CD14-positive monocyte (primary cell): Measurements from ENCODE around the gene ZNF79. TPM values are rescaled to one million over a fixed set of nuclear protein-coding genes. Genes with fewer than 3 reads are reported as not detected.

ENCODE experiments used
- DNase-seq, 3 donors: peaks; one replicate each; pipeline ENCODE4 v3.0.0-alpha.2; 2011 to 2022
- H2AFZ ChIP-seq: 2 replicates; pipeline ENCODE4 v1.6.0; 2012; ENCODE audit warnings: mild to moderate bottlenecking, low read depth, low read length, inconsistent platforms; ENCODE audit not compliant: insufficient read depth, poor library complexity, severe bottlenecking
- H3K27ac ChIP-seq, 2 donors: 1 replicate in 1 of 2; 2 replicates in 1 of 2; pipeline ENCODE4 v1.5.1; 2012 to 2013; ENCODE audit warnings: low read length in 2 of 2, control low read depth in 1 of 2, inconsistent platforms in 1 of 2, low read depth in 1 of 2, mild to moderate bottlenecking in 1 of 2
- H3K27me3 ChIP-seq, 2 donors: one replicate each; pipeline versions ENCODE4 v1.6.0 to v1.6.1; 2011 to 2013; ENCODE audit warnings: low read length in 2 of 2; ENCODE audit not compliant: control insufficient read depth in 2 of 2, insufficient read depth in 2 of 2
- H3K36me3 ChIP-seq, 2 donors: replicated peaks in 1 of 2; 1 replicate in 1 of 2; 2 replicates in 1 of 2; pipeline versions ENCODE4 v1.5.1 to v1.6.1; 2012 to 2013; ENCODE audit warnings: low read length in 2 of 2, control low read depth in 1 of 2, inconsistent platforms in 1 of 2, mild to moderate bottlenecking in 1 of 2; ENCODE audit not compliant: insufficient read depth in 2 of 2, control insufficient read depth in 1 of 2
- H3K4me1 ChIP-seq, 2 donors: 1 replicate in 1 of 2; 2 replicates in 1 of 2; pipeline versions ENCODE4 v1.5.1 to v1.6.1; 2012 to 2013; ENCODE audit warnings: low read length in 2 of 2, control low read depth in 1 of 2, inconsistent platforms in 1 of 2, mild to moderate bottlenecking in 1 of 2, moderate library complexity in 1 of 2; ENCODE audit not compliant: insufficient read depth in 2 of 2, control insufficient read depth in 1 of 2
- H3K4me2 ChIP-seq: replicated peaks from 2 replicates; pipeline ENCODE3; 2012; ENCODE audit warnings: low read length, moderate library complexity, mild to moderate bottlenecking; ENCODE audit not compliant: poor library complexity, severe bottlenecking; ENCODE audit errors: extremely low read depth
- H3K4me3 ChIP-seq, 3 experiments: fragments of 200-600 bp in 1 of 3; sonication (generic) in 1 of 3; replicated peaks in 1 of 3; 1 replicate in 2 of 3; 2 replicates in 1 of 3; pipeline ENCODE4 v1.5.1; 2011 to 2013; ENCODE audit warnings: low read length in 3 of 3, mild to moderate bottlenecking in 3 of 3, control low read depth in 2 of 3, low read depth in 2 of 3, inconsistent platforms in 1 of 3, moderate library complexity in 1 of 3
- H3K79me2 ChIP-seq: 2 replicates; pipeline ENCODE4 v1.6.0; 2012; ENCODE audit warnings: mild to moderate bottlenecking, control low read depth, inconsistent platforms, low read length, moderate library complexity; ENCODE audit not compliant: insufficient read depth
- H3K9ac ChIP-seq: 2 replicates; pipeline ENCODE4 v1.6.0; 2017; ENCODE audit warnings: low read length, mild to moderate bottlenecking; ENCODE audit not compliant: insufficient read depth, poor library complexity, severe bottlenecking
- H3K9me3 ChIP-seq, 2 donors: replicated peaks in 1 of 2; 1 replicate in 1 of 2; 2 replicates in 1 of 2; pipeline versions ENCODE4 v1.5.1 to v1.6.1; 2012 to 2013; ENCODE audit warnings: low read length in 2 of 2, control low read depth in 1 of 2; ENCODE audit not compliant: control insufficient read depth in 1 of 2, insufficient read depth in 1 of 2
- H4K20me1 ChIP-seq: 2 replicates; pipeline ENCODE4 v1.6.0; 2012; ENCODE audit warnings: mild to moderate bottlenecking, low read length, control low read depth, moderate library complexity; ENCODE audit not compliant: insufficient read depth
- H3K27ac Mint-ChIP-seq, 7 donors: one replicate each; pipeline ENCODE4 v1.8.0; 2020; ENCODE audit warnings: mild to moderate bottlenecking in 7 of 7, mixed read lengths in 7 of 7, moderate library complexity in 6 of 7, inconsistent platforms in 2 of 7
- H3K27me3 Mint-ChIP-seq, 3 donors: one replicate each; pipeline ENCODE4 v1.8.0; 2021 to 2022; ENCODE audit warnings: low read depth in 3 of 3, mild to moderate bottlenecking in 3 of 3, mixed read lengths in 3 of 3, moderate library complexity in 3 of 3, inconsistent platforms in 1 of 3
- H3K36me3 Mint-ChIP-seq, 2 donors: one replicate each; pipeline ENCODE4 v1.8.0; 2020; ENCODE audit warnings: mixed read lengths in 2 of 2, inconsistent platforms in 1 of 2, mild to moderate bottlenecking in 1 of 2
- H3K4me1 Mint-ChIP-seq: one replicate; pipeline ENCODE4 v1.8.0; 2020; ENCODE audit warnings: mild to moderate bottlenecking, mixed read lengths
- H3K4me3 Mint-ChIP-seq, 2 donors: one replicate each; pipeline ENCODE4 v1.8.0; 2020; ENCODE audit warnings: mild to moderate bottlenecking in 2 of 2, mixed read lengths in 2 of 2, moderate library complexity in 1 of 2
- H3K9me3 Mint-ChIP-seq, 7 donors: one replicate each; pipeline ENCODE4 v1.8.0; 2020 to 2022; ENCODE audit warnings: mixed read lengths in 7 of 7, mild to moderate bottlenecking in 6 of 7, moderate library complexity in 6 of 7, inconsistent platforms in 2 of 7
- WGBS: methylation state at CpG from one replicate; pipeline ENCODE4 v1.1.5; 2013; ENCODE audit warnings: missing lambda C conversion rate; ENCODE audit not compliant: insufficient coverage; 5-methylcytosine and 5-hydroxymethylcytosine counted together
- intact Hi-C, 2 donors: fragments of 100-400 bp; cut with micrococcal nuclease; formaldehyde crosslinking; loops; one replicate each; pipeline versions ENCODE4 v1.15.0 to v1.15.1; 2023
- polyA plus RNA-seq, 3 donors: library from polyadenylated mRNA; depleted of rRNA in 1 of 3; unstranded in 2 of 3; stranded (reverse) in 1 of 3; fragments of 300-500 nt in 2 of 3; fragments of >200 nt in 1 of 3; fragmentation: Illumina TruSeq in 2 of 3; gene quantifications; 1 replicate in 2 of 3; 2 replicates in 1 of 3; pipeline ENCODE4 v1.2.3, GENCODE V29; 2012 to 2021
- TF ChIP-seq, protein P1 (sequence below): fragments of 200-600 bp; IDR thresholded peaks from one replicate; pipeline ENCODE4 v1.8.0; 2022; ENCODE audit warnings: antibody characterized with exemption, mild to moderate bottlenecking

ZNF79 gene
- polyA plus RNA-seq, 3 donors = 1.4 to 3.3 (median 2.0) TPM

DNA sequence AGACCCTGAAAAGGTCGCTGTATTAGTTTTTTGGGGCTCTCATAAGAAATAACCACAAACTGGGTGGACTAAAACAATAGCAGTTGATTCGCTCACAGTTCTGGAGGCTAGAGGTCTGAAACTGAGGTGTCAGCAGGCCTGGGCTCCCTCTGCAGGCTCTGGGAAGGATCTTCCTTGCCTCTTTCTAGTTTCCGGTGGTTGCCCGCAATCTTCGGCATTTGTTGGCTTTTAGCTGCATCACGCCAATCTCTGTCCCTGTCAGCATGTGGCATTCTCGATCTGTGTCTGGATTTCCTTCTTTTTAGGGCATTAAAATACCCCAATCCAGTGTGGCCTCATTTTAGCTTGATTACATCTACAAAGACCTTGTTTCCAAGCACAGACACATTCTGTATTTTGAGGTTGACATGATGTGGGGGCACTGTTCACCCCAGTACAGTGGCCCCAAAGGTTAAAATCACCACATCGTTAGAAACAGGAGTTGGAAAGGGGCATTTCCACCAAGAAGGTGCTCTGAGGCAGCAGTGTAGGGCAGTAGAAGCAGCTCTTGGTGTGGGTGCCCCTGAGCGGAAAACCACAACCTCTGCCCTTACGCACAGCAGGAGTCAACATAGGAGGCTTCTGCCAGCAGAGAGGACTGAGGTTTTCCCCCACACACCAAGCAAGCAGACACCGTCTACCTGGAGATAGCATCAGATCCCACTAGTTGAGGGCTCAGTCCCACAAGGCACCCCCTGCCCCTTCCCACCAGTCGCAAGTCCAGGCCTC is 13.5 kb downstream of the ZNF79 start:
- Histone ChIP-seq H3K4me3 (no peak overlapping the region), H3K9me3 (no peaks in the 10 kb centered on the region), H3K27ac (no peak overlapping the region), H3K79me2 (no peaks in the 10 kb centered on the region), H3K27me3 (no peaks in the 10 kb centered on the region), H3K4me1 (no peaks in the 10 kb centered on the region), H3K36me3 (peaks cover 81 to 94% of the 10 kb centered on the region in 2 donors), H3K9ac (no peak overlapping the region), H3K4me2 (no peak overlapping the region), H2AFZ (no peak overlapping the region), H4K20me1 (no peaks in the 10 kb centered on the region)
- no peak overlapping the region for H3K27ac Mint-ChIP-seq
- no peak for DNase-seq
- TF ChIP-seq, protein P1, sequence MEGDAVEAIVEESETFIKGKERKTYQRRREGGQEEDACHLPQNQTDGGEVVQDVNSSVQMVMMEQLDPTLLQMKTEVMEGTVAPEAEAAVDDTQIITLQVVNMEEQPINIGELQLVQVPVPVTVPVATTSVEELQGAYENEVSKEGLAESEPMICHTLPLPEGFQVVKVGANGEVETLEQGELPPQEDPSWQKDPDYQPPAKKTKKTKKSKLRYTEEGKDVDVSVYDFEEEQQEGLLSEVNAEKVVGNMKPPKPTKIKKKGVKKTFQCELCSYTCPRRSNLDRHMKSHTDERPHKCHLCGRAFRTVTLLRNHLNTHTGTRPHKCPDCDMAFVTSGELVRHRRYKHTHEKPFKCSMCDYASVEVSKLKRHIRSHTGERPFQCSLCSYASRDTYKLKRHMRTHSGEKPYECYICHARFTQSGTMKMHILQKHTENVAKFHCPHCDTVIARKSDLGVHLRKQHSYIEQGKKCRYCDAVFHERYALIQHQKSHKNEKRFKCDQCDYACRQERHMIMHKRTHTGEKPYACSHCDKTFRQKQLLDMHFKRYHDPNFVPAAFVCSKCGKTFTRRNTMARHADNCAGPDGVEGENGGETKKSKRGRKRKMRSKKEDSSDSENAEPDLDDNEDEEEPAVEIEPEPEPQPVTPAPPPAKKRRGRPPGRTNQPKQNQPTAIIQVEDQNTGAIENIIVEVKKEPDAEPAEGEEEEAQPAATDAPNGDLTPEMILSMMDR = no peak
- WGBS = 68% methylated on average over 8 of the region's 12 CpGs
- peaks cover 0 to 5% (median 0%) of the 10 kb centered on the region in 3 donors for H3K27me3 Mint-ChIP-seq
- intact Hi-C loops = no loop called here
- H3K36me3 Mint-ChIP-seq = peaks cover 85 to 100% of the 10 kb centered on the region in 2 donors
- H3K9me3 Mint-ChIP-seq = no peaks in the 10 kb centered on the region
- H3K4me1 Mint-ChIP-seq = no peaks in the 10 kb centered on the region
- no peak overlapping the region for H3K4me3 Mint-ChIP-seq

DNA sequence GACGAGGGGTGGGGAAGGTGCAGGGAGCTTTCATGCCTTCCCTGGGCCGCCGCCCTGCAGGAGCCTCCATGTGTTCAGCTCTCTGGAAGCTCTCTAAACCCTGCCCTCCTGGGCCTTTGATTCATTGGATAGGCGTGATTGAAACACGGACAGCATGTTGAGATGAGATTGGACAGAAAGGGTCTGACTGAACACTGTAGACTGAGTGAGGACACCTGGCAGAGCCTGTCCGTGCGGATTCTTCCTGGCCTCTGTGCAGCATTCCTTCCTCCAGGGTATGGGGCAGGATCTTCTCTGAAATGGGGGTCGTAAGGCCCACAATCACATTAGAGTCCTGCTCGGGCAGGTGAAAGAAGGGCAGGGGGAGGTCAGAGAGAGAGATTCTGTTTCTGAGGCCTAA is 14.2 kb downstream of the ZNF79 start:
- Histone ChIP-seq H3K27ac (no peak overlapping the region), H3K4me1 (no peaks in the 10 kb centered on the region), H3K79me2 (no peaks in the 10 kb centered on the region), H2AFZ (no peak overlapping the region), H3K4me2 (no peak overlapping the region), H3K4me3 (no peak overlapping the region), H3K9me3 (no peaks in the 10 kb centered on the region), H3K9ac (no peak overlapping the region), H3K27me3 (no peaks in the 10 kb centered on the region), H4K20me1 (no peaks in the 10 kb centered on the region), H3K36me3 (peaks cover 81 to 92% of the 10 kb centered on the region in 2 donors)
- intact Hi-C loops = no loop called here
- Mint-ChIP-seq H3K36me3 (peaks cover 83 to 94% of the 10 kb centered on the region in 2 donors), H3K9me3 (peaks cover 0 to under 1% (median 0%) of the 10 kb centered on the region in 7 donors), H3K27ac (no peak overlapping the region), H3K27me3 (peaks cover 0 to 5% (median 0%) of the 10 kb centered on the region in 3 donors), H3K4me3 (no peak overlapping the region), H3K4me1 (no peaks in the 10 kb centered on the region)
- TF ChIP-seq, protein P1 = no peak
- WGBS = 100% methylated on average over 8 of the region's 9 CpGs
- no peak for DNase-seq
